GM21529 (cell line): ENCODE data around the gene ITIH2.
"Not testable (repeated sequence)": the region's sequence is repeated elsewhere in the genome, so short reads cannot be mapped to it uniquely, and the experiment has no call there.

ENCODE experiments used
- ATAC-seq: cut with Tn5 transposase; IDR thresholded peaks from one replicate; pipeline ENCODE4 v1.9.1; 2021; ENCODE audit not compliant: unreplicated experiment

The ITIH2 gene, protein sequence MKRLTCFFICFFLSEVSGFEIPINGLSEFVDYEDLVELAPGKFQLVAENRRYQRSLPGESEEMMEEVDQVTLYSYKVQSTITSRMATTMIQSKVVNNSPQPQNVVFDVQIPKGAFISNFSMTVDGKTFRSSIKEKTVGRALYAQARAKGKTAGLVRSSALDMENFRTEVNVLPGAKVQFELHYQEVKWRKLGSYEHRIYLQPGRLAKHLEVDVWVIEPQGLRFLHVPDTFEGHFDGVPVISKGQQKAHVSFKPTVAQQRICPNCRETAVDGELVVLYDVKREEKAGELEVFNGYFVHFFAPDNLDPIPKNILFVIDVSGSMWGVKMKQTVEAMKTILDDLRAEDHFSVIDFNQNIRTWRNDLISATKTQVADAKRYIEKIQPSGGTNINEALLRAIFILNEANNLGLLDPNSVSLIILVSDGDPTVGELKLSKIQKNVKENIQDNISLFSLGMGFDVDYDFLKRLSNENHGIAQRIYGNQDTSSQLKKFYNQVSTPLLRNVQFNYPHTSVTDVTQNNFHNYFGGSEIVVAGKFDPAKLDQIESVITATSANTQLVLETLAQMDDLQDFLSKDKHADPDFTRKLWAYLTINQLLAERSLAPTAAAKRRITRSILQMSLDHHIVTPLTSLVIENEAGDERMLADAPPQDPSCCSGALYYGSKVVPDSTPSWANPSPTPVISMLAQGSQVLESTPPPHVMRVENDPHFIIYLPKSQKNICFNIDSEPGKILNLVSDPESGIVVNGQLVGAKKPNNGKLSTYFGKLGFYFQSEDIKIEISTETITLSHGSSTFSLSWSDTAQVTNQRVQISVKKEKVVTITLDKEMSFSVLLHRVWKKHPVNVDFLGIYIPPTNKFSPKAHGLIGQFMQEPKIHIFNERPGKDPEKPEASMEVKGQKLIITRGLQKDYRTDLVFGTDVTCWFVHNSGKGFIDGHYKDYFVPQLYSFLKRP

DNA sequence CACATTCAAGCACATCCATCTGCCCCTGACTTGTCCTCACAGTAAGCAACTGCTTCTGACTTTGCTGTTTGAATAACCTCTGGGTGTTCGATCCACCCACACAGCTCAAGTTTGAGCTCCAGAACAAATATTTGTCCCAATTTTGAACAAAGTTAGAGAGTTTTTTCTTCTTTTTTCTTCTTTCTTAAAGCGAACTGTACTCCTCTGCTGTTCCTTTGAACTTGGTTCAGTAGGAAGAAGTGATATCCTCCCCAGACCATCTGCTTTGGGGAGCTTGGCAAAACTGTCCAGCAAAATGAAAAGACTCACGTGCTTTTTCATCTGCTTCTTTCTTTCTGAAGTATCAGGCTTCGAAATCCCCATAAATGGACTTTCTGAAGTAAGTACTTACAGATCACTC lies at the start of gene ITIH2:
Gene ITIH2 (plus strand): TSS at position 177 of the 400 bp plus-strand sequence. CDS start 119 bp downstream, at position 296.
- no peak for ATAC-seq

DNA sequence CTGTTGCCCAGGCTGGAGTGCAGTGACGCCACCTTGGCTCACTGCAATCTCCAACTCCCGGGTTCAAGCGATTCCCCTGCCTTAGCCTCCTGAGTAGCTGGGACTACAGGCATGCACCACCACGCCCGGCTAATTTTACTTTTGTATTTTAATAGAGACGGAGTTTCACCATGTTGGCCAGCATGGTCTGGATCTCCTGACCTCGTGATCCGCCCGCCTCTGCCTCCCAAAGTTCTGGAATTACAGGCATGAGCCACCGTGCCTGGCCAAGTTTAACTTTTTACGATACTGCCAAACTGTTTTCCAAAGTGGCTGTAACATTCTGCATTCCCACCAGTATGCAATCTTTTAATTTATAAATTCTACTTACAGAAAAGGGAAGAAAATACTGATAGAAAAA lies 46.0 kb upstream of the ITIH2 start:
- ATAC-seq: not testable (repeated sequence)

DNA sequence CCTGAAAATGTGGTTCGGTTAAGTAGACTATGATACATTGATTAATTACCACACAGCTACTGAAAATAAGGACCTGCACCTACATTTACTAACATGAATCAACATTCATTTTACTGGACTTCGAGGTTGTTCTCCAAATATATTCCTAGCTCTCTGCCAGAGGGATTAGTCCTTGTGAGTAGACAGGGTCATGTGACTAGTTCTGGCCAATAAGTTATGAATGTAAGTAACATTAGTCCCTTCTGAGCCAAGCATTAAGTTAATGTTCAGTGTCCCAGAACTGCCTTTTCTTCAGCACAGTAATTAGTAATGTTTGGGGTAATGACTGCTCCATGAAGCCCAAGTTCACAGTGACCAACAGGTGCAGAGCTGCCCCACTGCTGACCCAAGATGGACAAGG lies 45.6 kb upstream of the ITIH2 start:
- ATAC-seq: no peak

DNA sequence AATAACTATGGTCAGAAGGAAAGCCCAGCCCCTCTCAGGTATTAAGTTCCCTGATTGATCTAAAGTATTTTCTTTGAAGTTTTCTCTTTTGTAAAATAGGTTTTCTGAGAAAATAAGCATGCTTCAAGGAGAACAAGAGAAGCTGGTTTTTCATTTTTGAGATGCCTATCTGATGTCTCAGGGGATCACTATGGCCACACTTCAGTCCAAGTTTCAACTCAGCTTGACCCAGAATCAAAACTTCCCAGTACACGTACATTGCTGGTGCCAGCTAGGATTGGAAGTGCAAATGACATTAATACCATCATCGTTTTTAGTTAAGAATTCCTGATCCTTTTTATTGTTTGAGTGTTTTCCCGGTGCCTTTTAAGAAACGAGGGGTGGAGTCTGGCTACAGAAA lies 43.6 kb upstream of the ITIH2 start:
- ATAC-seq: no peak

DNA sequence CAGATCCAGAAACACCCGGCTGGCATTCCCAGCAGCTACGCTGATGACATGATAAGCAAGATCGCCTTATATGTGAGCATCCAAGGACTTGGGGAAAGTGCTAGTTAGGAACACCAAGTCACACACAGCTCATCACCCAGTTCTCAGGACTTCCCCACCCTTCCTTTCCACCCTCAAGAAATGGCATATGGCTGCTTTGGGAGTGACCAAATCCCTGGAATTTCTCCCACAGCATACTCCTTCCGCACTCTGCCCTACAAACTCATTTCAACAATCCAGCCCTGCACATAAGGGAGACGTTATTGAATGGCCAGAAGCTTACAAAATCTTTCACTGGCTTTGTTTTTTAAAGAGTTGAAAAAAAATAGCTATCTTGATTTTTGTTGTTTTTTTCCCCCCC lies 40.6 kb upstream of the ITIH2 start:
- ATAC-seq: no peak

DNA sequence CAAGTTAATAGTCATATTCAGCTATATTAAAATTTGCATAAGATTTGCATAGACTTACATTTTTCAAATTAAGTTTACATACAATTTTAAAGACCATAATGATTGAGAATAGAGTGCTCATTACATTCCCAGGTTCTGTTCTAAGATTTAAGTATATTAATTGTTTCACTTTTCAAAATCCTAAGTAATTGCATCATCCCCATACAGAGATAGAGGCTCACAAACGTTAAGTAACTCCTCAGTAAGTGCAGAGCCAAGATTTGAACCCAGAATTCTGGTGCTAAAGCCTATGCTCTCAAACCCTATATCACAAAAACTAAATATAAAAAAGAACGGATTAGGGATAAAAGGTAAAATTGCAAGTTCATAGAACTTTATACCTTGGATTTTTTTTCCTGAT lies 38.4 kb upstream of the ITIH2 start:
- no peak for ATAC-seq

DNA sequence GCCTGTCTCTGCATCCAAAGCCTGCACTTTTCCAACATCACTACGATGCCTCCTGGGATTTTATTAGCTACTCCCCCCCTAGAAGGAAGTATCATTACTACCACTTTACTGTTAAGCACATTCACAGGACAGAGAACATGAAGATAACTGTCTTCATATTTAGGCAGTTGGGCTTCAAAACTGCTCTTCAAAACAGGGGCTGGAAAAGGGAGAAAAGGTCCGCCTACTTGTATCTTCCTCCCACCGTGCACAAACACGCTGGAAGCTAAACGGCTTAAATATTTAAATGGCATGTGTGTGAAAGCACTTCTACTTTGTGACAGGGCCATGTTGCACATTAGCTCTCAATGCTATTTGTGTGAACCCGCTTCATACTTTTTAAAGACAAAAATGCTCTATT lies 37.3 kb upstream of the ITIH2 start:
- no peak for ATAC-seq

GRCh38 chr10:7666253-7667023 lies 36.7 kb upstream of the ITIH2 start, which contains the start of gene ITIH5:
Gene ITIH5 (minus strand): TSS chr10:7666966. CDS start chr10:7666892, 74 bp downstream.
- ATAC-seq: no peak

- no peak for ATAC-seq
Measured at GRCh38 chr10:7667262-7668141, 35.6 kb upstream of the ITIH2 start.

GRCh38 chr10:7670157-7670556 lies 33.0 kb upstream of the ITIH2 start:
- no peak for ATAC-seq

DNA sequence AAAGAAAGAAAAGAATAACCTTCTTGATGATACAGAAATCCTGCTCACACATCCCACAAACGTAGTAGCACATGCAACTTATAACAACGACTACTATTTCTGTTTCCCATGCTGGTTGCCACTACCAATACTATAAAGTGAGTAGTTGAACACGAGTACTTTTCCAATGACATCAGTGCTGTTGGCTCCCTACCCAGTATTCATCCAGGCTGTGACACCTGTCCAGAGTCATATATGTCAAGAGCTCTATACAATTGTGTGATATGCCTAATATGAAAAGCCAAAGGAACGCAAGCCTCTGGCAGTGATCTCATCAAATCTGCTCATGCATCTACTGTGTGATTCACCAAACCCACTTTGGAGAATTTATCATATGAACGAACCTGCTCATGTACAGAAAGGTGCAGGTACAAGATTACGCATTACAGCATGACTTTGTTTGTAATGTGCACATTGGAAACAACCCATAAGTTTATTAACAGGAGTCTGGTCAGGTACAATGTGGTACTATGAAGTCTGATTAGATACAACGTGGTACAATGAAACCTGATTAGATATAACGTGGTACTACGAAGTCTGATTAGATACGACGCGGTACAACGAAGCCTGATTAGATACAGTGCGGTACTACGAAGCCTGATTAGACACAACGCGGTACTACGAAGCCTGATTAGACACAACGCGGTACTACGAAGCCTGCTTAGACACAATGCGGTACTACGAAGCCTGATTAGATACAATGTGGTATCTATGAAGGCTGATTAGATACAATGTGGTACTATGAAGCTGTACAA lies 30.6 kb upstream of the ITIH2 start:
- no peak for ATAC-seq

- ATAC-seq: no peak
Measured at GRCh38 chr10:7679256-7679655, 23.9 kb upstream of the ITIH2 start.

DNA sequence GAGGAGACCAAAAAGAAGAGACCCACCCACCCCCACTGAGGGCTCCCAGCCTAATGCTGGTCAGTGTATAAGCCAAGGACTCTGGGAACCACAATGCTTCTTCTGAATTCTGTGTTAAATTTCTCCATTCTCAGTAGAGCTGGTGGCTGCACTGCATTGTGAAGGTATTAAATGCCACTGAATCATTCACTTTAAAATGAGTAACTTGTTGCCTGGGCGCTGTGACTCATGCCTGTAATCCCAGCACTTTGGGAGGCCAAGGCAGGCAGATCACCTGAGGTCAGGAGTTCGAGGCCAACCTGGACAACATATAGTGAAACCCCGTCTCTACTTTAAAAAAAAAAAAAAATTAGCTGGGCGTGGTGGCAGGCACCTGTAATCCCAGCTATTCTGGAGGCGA lies 23.0 kb upstream of the ITIH2 start:
- not testable (repeated sequence) for ATAC-seq

GRCh38 chr10:7686351-7687171 lies 16.6 kb upstream of the ITIH2 start:
- no peak for ATAC-seq

DNA sequence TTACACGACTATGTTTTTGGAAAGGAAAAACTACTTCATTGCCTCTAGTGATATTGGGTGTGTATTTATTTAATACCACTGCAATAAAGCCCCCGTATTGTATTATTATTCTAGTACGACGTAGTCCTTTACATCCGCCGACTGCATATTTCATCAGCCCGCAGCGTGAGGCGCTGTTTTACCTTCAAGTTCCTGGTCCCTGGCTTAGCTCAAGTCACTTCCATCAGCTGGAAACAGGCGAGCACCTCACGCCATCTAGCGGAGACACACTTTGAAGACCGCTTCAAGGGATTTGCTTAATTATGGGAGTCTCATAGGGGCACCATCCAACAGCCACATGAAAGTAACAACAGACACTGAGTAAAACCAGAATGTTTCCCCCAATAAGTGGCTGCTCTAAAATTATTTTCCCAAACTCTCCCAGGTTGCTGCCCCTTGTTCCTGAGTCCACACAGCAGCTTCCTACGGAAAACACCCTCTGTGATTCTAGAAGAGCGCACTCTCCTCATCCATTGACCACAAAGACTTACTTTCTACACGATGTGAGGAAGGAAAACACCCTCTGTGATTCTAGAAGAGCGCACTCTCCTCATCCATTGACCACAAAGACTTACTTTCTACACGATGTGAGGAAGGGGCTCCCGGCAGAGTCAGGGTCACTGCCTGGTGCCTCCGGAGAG lies 15.7 kb upstream of the ITIH2 start:
- ATAC-seq: peak; percentile 98

GRCh38 chr10:7689591-7689990 lies 13.5 kb upstream of the ITIH2 start:
- no peak for ATAC-seq

- ATAC-seq: not testable (repeated sequence)
Measured at GRCh38 chr10:7690885-7691597, 12.1 kb upstream of the ITIH2 start.
